ENCODE results near the gene NFATC2.
A peak's percentile ranks its signal among the peaks of the same experiment; 100 is the strongest.

NFATC2 gene

DNA sequence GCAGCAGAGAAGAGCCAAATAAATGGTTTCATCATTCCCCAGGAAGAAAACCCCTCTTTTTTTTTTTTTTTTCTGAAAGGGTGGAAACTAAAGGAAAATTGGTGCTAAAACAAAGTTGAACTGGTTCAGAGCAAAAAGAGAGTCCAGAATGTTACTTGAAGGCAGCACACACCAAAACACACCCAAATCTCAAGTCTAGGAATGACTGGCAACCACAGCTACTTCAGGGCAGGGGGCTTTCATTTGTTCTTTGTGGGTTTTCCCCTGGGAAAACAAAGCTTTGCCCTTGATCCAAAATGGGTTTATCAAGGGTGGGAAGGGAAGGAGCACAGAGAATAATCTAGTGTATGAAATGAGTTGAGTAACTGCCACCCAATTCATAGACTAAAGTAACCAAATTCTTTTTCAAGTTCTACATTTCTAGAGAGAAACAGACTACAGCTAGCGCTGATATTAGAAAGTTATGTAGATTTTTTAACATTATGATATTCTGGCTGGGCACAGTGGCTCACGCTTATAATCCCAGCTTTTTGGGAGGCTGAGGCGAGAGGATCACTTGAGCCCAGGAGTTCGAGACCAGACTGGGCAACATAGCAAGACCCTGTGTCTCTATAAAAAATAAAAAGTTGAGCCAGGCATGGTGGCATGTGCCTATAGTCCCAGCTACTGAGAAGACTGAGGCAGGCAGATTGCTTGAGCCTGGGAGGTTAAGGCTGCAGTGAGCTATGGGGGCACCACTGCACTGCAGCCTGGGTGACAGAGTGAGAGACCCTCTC, 119.8 kb downstream of the NFATC2 start:
- no peak for DNase-seq (ENCODE audit: extremely low read depth in 1 of 2, low read depth in 1 of 2)

DNA sequence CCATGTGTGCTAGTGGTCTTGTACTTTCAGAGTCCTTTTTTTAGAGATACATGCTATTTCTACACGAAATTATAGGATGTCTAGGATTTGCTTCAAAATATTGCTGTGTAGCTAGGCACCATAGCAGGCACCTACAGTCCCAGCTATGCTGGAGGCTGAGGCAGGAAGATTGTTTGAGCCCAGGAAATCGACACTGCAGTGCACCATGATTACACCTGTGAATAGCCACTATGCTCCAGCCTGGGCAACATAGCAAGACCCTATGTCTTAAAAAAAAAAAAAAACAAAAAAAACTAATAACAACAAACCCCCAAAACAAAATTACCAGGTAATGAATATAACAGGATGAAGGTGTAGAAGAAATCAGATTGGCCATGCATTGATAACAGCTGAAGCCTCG, 121.7 kb downstream of the NFATC2 start:
- DNase-seq (ENCODE audit: extremely low read depth in 1 of 2, low read depth in 1 of 2), result no peak

DNA sequence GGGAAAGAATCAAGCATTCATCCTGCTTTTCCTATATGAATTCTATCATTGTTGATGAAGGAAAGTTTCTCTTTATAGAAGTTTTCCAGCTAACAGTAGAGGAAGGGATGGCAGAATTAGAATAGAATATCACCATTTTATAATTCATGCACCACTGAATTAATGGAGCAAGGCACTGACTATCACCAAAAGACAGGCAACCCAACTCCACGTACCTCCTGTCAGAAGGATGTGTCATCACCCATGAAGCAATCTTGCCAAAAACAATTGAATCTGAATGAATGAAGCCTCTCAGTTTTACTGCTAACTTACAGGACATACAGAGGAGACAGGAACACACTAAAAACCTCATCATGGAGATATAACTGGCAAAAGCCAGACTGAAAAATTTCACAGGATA, 122.4 kb downstream of the NFATC2 start:
- DNase-seq (ENCODE audit: extremely low read depth in 1 of 2, low read depth in 1 of 2), result no peak

GRCh38 chr20:51419646-51420045, 122.9 kb downstream of the NFATC2 start:
- no peak for DNase-seq (ENCODE audit: extremely low read depth in 1 of 2, low read depth in 1 of 2)

DNA sequence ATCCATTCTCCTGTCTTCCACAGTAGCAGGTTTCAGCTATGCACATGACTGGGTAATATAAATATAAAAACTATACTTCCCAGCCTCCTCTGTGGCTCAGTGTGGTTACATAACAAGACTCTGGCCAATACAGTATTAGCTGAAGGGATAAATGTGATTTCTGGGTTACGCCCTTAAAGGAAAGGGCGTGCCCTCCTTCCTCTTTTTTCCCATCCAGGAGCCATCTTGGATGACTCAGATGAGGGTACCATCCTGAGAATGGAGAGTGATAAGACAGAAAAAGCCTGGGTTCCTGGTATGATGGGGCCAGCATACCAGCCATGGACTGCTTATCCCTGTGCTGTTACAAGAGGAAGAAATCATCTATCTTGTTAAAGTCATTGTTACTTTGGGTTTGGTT, 123.3 kb downstream of the NFATC2 start:
- DNase-seq (ENCODE audit: extremely low read depth in 1 of 2, low read depth in 1 of 2), result no peak

DNA sequence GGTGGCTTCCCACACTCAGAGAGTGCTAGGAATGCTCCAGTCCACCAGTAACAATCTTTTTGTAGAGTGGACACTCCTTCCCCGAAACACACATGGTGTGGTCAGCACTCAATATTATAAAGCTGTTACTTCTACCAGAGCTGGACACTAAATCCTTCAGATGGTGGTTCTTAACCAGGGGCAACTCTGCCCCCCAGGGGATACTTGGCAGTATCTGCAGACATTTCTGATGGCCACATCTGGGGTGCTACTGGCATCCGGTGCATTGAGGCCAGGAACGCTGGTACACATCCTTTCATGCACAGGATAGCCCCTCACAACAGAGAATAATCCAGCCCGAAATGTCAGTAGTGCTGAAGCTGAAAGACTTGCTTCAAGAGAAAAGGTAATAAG, 124.4 kb downstream of the NFATC2 start:
- DNase-seq (ENCODE audit: extremely low read depth in 1 of 2, low read depth in 1 of 2), result no peak

GRCh38 chr20:51417250-51418136, 125.0 kb downstream of the NFATC2 start:
- no peak for DNase-seq (ENCODE audit: extremely low read depth in 1 of 2, low read depth in 1 of 2)

- DNase-seq (ENCODE audit: extremely low read depth in 1 of 2, low read depth in 1 of 2), result no peak
These were observed 125.8 kb downstream of the NFATC2 start for GRCh38 chr20:51416532-51417249.

- no peak for DNase-seq (ENCODE audit: extremely low read depth in 1 of 2, low read depth in 1 of 2)
These were observed 128.7 kb downstream of the NFATC2 start for GRCh38 chr20:51413857-51414256.

DNA sequence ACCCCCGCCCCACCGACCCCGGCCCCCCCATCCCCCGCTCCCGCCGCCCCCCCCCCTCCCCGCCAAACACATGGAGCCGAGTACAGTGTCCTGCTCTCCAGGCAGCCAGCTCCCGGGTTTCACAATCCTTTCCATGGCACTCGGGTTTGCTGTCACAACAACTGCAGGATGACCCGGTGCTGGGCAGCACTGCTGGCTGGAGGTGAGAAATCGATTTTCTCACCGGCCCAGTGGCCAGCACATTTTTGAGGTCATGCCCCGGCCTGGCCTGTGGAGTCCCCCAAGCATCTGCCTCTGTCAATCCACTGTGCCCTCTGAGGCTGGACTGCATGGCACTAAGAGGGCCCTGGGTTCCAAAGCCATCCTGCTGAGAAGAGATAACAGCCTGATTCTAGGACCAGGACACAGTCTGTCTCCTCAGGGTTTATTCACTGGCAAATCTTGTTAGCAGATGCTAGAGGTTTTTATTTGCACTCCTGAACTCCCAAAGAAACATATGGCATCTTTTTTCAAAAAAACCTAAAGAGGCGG, 129.5 kb downstream of the NFATC2 start:
- DNase-seq (ENCODE audit: extremely low read depth in 1 of 2, low read depth in 1 of 2), result no peak

- DNase-seq (ENCODE audit: extremely low read depth in 1 of 2, low read depth in 1 of 2), result no peak
These were observed 130.1 kb downstream of the NFATC2 start for GRCh38 chr20:51412333-51412871.

DNA sequence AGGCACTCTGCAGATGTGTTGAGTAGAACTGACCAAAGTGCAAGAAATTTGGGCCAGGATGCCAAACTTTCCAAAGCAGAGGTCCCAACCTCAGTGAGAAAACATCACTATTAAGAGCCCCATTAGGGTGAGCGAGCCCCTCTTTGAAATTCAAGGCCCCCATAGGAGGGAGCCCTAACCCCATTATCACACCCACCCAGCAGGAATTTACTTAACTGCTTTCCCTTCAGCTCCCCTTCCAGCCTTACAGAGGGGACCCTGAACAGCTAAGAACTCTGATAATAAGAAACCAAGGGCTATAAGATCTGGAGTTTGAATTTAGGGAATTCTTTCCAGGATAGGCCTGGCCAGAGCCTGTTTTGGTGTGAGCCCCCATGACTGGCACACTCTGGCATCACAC, 130.6 kb downstream of the NFATC2 start:
- DNase-seq (ENCODE audit: extremely low read depth in 1 of 2, low read depth in 1 of 2), result no peak

GRCh38 chr20:51410586-51411325, 131.8 kb downstream of the NFATC2 start:
- no peak for DNase-seq (ENCODE audit: extremely low read depth in 1 of 2, low read depth in 1 of 2)

DNA sequence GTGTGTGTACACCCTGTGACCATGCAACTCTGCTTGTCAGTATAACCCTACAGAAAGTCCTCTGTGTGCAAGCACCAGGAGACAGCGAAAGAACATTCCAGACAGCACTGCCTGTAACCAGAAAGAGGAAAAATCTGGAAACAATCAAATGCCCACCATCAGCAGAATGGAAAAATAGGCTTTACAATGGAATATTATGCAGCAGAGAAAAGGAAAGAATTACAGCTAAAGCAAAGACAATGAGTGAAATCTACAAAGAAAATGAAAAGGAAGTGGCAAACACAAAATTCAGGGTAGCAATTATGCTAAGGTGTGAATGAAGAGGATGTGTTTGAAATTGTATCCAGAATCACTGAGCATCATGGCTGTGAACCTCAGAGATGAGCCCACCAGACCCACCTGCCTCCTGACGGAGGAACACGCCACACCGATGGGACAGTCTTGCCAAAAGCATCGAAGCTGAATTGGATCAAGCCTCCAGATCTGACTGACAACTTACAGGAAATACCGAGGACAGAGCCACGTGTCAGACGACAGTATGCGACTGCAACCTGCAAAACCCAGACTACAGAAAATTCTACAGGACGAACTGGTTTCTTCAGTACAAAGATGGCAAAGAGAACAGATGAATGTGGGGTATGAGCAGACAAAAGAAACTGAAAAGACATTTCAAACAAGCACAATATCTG, 133.2 kb downstream of the NFATC2 start:
- no peak for DNase-seq (ENCODE audit: extremely low read depth in 1 of 2, low read depth in 1 of 2)

GRCh38 chr20:51404297-51405060, 138.0 kb downstream of the NFATC2 start:
- peak; percentile 77 to 91 for DNase-seq (ENCODE audit: extremely low read depth in 1 of 2, low read depth in 1 of 2)

DNA sequence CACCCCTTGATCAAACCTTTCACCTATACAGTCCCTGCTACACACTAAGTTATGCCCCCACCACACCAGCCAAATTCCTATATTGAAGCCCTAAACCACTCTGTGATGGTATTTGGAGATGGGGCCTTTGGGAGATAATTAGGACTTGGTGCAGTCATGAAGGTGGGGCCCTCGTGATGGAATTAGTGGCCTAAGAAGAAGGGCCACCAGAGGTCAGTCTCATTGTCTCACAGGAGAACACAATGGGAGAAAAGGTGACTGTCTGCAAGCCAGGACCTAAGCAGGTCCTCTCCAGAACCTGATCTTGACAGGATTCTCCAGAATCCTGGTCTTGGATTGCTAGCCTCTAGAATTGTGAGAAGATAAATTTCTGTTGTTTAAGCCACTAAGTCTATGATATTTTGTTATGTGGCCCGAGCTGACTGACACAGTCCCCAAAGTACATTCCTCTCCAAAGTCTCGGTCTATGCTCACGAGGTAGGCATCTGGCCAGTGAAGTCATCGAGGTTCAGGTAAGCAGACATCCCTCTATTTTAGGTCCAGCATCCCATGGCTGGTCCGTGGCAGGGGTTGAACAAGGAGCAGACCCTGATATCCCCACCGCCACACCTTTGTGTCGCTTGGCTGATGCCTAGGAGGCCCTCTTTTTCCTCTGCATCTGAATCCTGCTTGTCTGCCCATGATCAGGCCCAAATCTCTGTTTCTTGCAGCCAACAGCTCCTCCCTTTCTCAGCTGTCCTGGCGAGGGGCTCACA, 138.9 kb downstream of the NFATC2 start:
- DNase-seq (ENCODE audit: extremely low read depth in 1 of 2, low read depth in 1 of 2), result no peak

DNA sequence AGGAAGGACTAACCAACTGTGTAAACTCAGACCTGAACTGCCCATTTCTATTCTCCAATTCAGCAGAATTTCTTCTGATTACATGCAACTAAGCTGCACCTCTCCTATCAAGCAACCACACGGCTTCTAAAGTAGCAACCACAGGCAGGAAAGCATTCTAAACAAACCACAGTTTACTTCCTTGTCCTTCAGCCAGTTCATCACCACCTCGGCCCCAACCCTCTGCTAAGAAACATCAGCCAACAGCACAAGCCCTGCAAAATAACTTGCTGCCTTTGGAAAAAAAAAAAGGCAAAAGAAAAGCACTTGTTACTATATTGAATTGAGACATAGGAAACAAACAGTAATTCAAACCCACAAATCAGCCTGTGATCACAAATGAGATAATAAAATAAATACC, 140.3 kb downstream of the NFATC2 start:
- no peak for DNase-seq (ENCODE audit: extremely low read depth in 1 of 2, low read depth in 1 of 2)

DNA sequence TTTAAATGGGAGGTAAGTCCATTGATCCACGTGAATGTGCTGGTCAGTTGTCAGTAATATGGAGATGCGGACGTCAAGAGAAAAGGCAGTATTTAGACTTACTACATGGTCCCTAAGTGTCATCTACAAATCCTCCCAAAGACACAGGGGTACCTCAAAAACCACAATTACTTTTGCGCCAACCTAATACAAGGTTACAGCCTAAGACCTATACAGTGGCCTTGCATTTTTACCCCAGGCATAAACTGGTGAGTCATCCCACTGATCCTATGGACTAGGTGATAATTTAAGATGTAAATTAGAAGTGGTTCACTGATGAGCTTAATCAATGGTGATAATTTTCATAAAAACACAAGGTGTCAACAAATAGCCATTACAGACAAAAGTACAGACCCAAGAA, 141.0 kb downstream of the NFATC2 start:
- DNase-seq (ENCODE audit: extremely low read depth in 1 of 2, low read depth in 1 of 2), result no peak
